ENCODE results near the gene ABCA12. TPM values are rescaled to one million over a fixed set of nuclear protein-coding genes. Genes with fewer than 3 reads are reported as not detected.

The ABCA12 gene
- polyA plus RNA-seq, 1 of the 3 experiments (the other 2 are of a cell fraction), result 0.07 TPM

GRCh38 chr2:215022910-215023309, 115.5 kb downstream of the ABCA12 start:
- Histone ChIP-seq H3K4me2 (no peak overlapping the region), H3K9ac (no peak overlapping the region), H3K36me3 (replicated peaks in 1 of 2; ENCODE audit: control insufficient read depth in 1 of 2, insufficient read depth in 2 of 2, low read length in 1 of 2) (no peaks in the 10 kb centered on the region), H3K4me1 (ENCODE audit: control insufficient read depth in 1 of 2, insufficient read depth in 2 of 2, low read depth in 1 of 2, low read length in 1 of 2) (no peaks in the 10 kb centered on the region; a peak in 2 of 4 replicates), H3K27ac (ENCODE audit: low read depth in 2 of 2, low read length in 1 of 2) (no peak overlapping the region), H3K27me3 (ENCODE audit: insufficient read depth) (no peaks in the 10 kb centered on the region), H3K9me3 (no peaks in the 10 kb centered on the region), H3F3A (replicated peaks; ENCODE audit: insufficient read depth) (peaks cover 4% of the 10 kb centered on the region), H3K4me3 (ENCODE audit: low read depth in 2 of 2, low read length in 1 of 2) (no peak overlapping the region), H4K20me1 (ENCODE audit: insufficient read depth) (no peaks in the 10 kb centered on the region), H2AFZ (ENCODE audit: low read depth) (no peak overlapping the region), H3K79me2 (ENCODE audit: insufficient read depth) (no peaks in the 10 kb centered on the region), H3K9me2 (no peaks in the 10 kb centered on the region)
- ChIA-PET POLR2A (no interaction called here), CTCF (interaction anchor here (0.9 to 1.6 kb wide), 4 partner anchors 10 to 62 kb away, joined by 3 to 4 read pairs (median 3); no protein-coding TSS in a partner anchor)
- 89% methylated on average over 2 of the region's 2 CpGs for WGBS (ENCODE audit: low lambda C conversion rate)
- no peak for TF ChIP-seq TEAD4 (IDR thresholded peaks at IDR 0.05; ENCODE audit: borderline replicate concordance, insufficient read depth)
- TF ChIP-seq POLR2AphosphoS5 (IDR thresholded peaks at IDR 0.05; ENCODE audit: low read depth, low read length), result no peak
- no peak for DNase-seq

- POLR2A ChIA-PET, result no interaction called here
- no peak for DNase-seq
- TF ChIP-seq TCF12 (IDR thresholded peaks at IDR 0.05), result no peak
- TF ChIP-seq FOXJ3 (CRISPR knock-in tag; IDR thresholded peaks at IDR 0.05), result no peak
- TF ChIP-seq GATA2 (CRISPR knock-in tag; IDR thresholded peaks at IDR 0.05), result no peak
- no peak for TF ChIP-seq USF1 (IDR thresholded peaks at IDR 0.05; ENCODE audit: borderline replicate concordance, low read depth)
- no peak for TF ChIP-seq MEF2A (IDR thresholded peaks at IDR 0.05; ENCODE audit: borderline replicate concordance, low read depth)
- no peak for TF ChIP-seq NRF1 (IDR thresholded peaks at IDR 0.05; ENCODE audit: low read depth, low read length)
- Histone ChIP-seq H4K20me1 (ENCODE audit: insufficient read depth) (no peaks in the 10 kb centered on the region), H3K9me2 (no peaks in the 10 kb centered on the region), H3K4me2 (no peak overlapping the region), H2AFZ (ENCODE audit: low read depth) (no peak overlapping the region), H3K9ac (no peak overlapping the region), H3K79me2 (ENCODE audit: insufficient read depth) (no peaks in the 10 kb centered on the region), H3K4me3 (ENCODE audit: low read depth in 2 of 2, low read length in 1 of 2) (no peak overlapping the region), H3K27ac (ENCODE audit: low read depth in 2 of 2, low read length in 1 of 2) (no peak overlapping the region; a peak in 1 of 4 replicates), H3K27me3 (ENCODE audit: insufficient read depth) (no peaks in the 10 kb centered on the region), H3K9me3 (no peaks in the 10 kb centered on the region), H3K4me1 (ENCODE audit: control insufficient read depth in 1 of 2, insufficient read depth in 2 of 2, low read depth in 1 of 2, low read length in 1 of 2) (no peaks in the 10 kb centered on the region; a peak in 2 of 4 replicates), H3K36me3 (replicated peaks in 1 of 2; ENCODE audit: control insufficient read depth in 1 of 2, insufficient read depth in 2 of 2, low read length in 1 of 2) (no peaks in the 10 kb centered on the region), H3F3A (replicated peaks; ENCODE audit: insufficient read depth) (no peaks in the 10 kb centered on the region)
- 31% methylated on average over 3 of the region's 3 CpGs for WGBS (ENCODE audit: low lambda C conversion rate)
- CTCF ChIA-PET, result interaction anchor here (0.9 to 1.6 kb wide), 4 partner anchors 10 to 62 kb away, joined by 3 to 4 read pairs (median 3); no protein-coding TSS in a partner anchor
These were observed 116.0 kb downstream of the ABCA12 start for GRCh38 chr2:215022418-215022817.

GRCh38 chr2:215020283-215020682, 118.1 kb downstream of the ABCA12 start:
- H3K4me2 ChIP-seq, result no peak overlapping the region
- POLR2A ChIA-PET, result no interaction called here
- H4K20me1 ChIP-seq (ENCODE audit: insufficient read depth), result no peaks in the 10 kb centered on the region
- no peaks in the 10 kb centered on the region for H3K9me2 ChIP-seq
- no peaks in the 10 kb centered on the region for H3K27me3 ChIP-seq (ENCODE audit: insufficient read depth)
- no peak overlapping the region for H3K9ac ChIP-seq
- no peaks in the 10 kb centered on the region for H3K9me3 ChIP-seq
- no peak overlapping the region for H2AFZ ChIP-seq (ENCODE audit: low read depth)
- H3K4me3 ChIP-seq (ENCODE audit: low read depth in 2 of 2, low read length in 1 of 2), result no peak overlapping the region
- no peaks in the 10 kb centered on the region for H3K79me2 ChIP-seq (ENCODE audit: insufficient read depth)
- no peak overlapping the region for H3K27ac ChIP-seq (ENCODE audit: low read depth in 2 of 2, low read length in 1 of 2)
- TF ChIP-seq RFX5 (IDR thresholded peaks at IDR 0.05; ENCODE audit: low read length), result no peak
- no peak for TF ChIP-seq POLR2AphosphoS5 (IDR thresholded peaks at IDR 0.05; ENCODE audit: low read depth, low read length)
- TF ChIP-seq RXRA (IDR thresholded peaks at IDR 0.05; ENCODE audit: borderline replicate concordance, low read depth), result no peak
- no peak for TF ChIP-seq SMC3 (IDR thresholded peaks at IDR 0.05; ENCODE audit: low read depth, low read length)
- no peak for TF ChIP-seq IRF3 (IDR thresholded peaks at IDR 0.05; ENCODE audit: low read depth, low read length)
- TF ChIP-seq FOSL2 (IDR thresholded peaks at IDR 0.05; ENCODE audit: borderline replicate concordance, low read depth), result no peak
- no peak for TF ChIP-seq EP300 (IDR thresholded peaks at IDR 0.05; ENCODE audit: borderline replicate concordance in 1 of 2, low read depth in 1 of 2, low read length in 1 of 2)
- no peak for TF ChIP-seq EZH2phosphoT487 (IDR thresholded peaks at IDR 0.05; ENCODE audit: borderline replicate concordance, low read depth)
- no peak for TF ChIP-seq PBX3 (IDR thresholded peaks at IDR 0.05)
- TF ChIP-seq RAD21 (IDR thresholded peaks at IDR 0.05; ENCODE audit: low read length), result no peak
- no peak for TF ChIP-seq FOXJ3 (CRISPR knock-in tag; IDR thresholded peaks at IDR 0.05)
- no peak for TF ChIP-seq NFIC (IDR thresholded peaks at IDR 0.05; ENCODE audit: borderline replicate concordance)
- no peak for TF ChIP-seq GATA2 (CRISPR knock-in tag; IDR thresholded peaks at IDR 0.05)
- no peak for TF ChIP-seq JUND (IDR thresholded peaks at IDR 0.05)
- no peak for TF ChIP-seq FOXM1 (IDR thresholded peaks at IDR 0.05; ENCODE audit: low read depth)
- no peaks in the 10 kb centered on the region for H3F3A ChIP-seq (replicated peaks; ENCODE audit: insufficient read depth)
- no peaks in the 10 kb centered on the region for H3K4me1 ChIP-seq (ENCODE audit: control insufficient read depth in 1 of 2, insufficient read depth in 2 of 2, low read depth in 1 of 2, low read length in 1 of 2)
- 26% methylated on average over 2 of the region's 2 CpGs for WGBS (ENCODE audit: low lambda C conversion rate)
- no peak for DNase-seq
- H3K36me3 ChIP-seq (replicated peaks in 1 of 2; ENCODE audit: control insufficient read depth in 1 of 2, insufficient read depth in 2 of 2, low read length in 1 of 2), result no peaks in the 10 kb centered on the region
- CTCF ChIA-PET, result no interaction called here
